Jurkat, Clone E6-1 (cell line): ENCODE data around the gene PDHB.

ENCODE experiments used
- DNase-seq: peaks from one replicate; pipeline ENCODE4 v3.0.0-alpha.2; 2011; ENCODE audit warnings: low read depth, low spot score
- H3K4me3 ChIP-seq: 2 replicates; pipeline ENCODE4 v1.5.1; 2011; ENCODE audit warnings: mild to moderate bottlenecking, low read length, control low read depth, moderate library complexity

PDHB gene

DNA sequence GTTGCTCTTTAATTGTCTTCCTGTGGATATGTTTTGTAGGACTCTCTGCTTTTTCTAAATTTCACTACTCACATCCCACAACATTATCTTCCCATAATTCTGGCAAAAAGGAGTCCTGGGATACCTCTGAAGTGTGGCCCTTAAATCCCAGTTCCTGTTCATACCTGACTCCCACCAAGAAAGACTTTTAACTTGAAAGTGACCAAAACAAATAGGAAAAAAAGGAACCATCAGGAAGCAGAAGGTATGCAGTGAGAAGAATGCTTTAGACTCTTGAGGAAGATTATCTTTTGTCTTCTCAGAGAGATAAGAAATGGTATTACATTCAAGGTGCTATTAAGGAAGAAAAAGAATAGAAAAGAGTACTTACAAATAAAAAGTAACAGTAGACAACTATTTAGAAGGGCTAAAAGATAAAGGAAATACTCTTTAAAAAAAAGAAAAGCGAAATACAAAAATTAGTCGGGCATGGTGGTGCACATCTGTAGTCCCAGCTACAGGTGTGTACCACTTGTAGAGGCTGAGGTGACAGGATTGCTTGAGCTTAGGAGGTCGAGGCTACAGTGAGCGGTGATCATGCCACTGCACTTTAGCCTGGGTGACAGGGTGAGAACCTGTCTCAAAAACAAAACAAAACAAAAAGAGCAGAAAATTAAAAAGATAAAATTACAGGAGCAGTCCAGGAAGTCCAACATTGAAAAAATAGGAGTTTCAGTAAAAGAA is 54.1 kb downstream of the PDHB start:
- no peak overlapping the region for H3K4me3 ChIP-seq
- DNase-seq = no peak

DNA sequence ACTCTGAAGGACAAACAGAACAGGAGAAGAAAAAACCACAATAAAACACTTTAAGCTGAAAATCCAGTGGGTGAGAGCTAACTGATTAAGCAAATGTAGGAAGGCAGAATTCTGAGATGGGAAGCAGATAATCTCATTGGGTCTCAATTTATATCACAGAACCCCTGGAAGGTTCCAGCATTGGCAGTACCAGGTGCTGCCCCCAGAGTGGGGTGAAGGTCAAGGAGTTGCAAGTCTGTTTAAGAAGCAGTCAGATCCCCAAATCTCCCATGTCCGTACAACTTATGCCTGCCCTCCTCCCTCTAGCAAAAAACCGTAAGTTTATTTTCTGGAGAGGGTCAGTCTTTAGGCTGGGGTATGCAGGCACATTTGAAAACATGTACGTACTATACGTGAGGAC is 55.9 kb downstream of the PDHB start:
- DNase-seq = no peak
- H3K4me3 ChIP-seq = no peak overlapping the region
